Stimulated activated CD4-positive, alpha-beta T cell treated with anti-CD3 and anti-CD28 coated beads, TNF-alpha, amount 100 ng/mL, for 1 hour (primary cell): ENCODE measurements around the gene PECR.

Source experiments
- DNase-seq, 3 donors: peaks; one replicate each; pipeline ENCODE4 v3.0.0-alpha.2; 2020; ENCODE audit warnings: low read depth in 3 of 3, low spot score in 1 of 3

The PECR gene

GRCh38 chr2:216081487-216082116 is at the start of gene PECR, which contains the start of gene TMEM169:
PECR (minus strand) TSS chr2:216081809; CDS start chr2:216081741, 68 bp downstream.
TMEM169 (plus strand) TSS chr2:216081919; CDS start chr2:216095964, 14,045 bp downstream.
- DNase-seq: peak; percentile 27 to 64 (median 37)

GRCh38 chr2:216130346-216130971 is 48.9 kb upstream of the PECR start:
- no peak for DNase-seq

- DNase-seq: no peak
Measured at GRCh38 chr2:216126943-216127342, 45.3 kb upstream of the PECR start.

GRCh38 chr2:216121255-216121654 is 39.6 kb upstream of the PECR start:
- DNase-seq: no peak

- no peak for DNase-seq
Measured at GRCh38 chr2:216119986-216120385, 38.4 kb upstream of the PECR start.

- DNase-seq: no peak
Measured at GRCh38 chr2:216119146-216119545, 37.5 kb upstream of the PECR start.

- no peak for DNase-seq
Measured at GRCh38 chr2:216118474-216118873, 36.9 kb upstream of the PECR start.

- DNase-seq: no peak
Measured at GRCh38 chr2:216117561-216118340, 36.1 kb upstream of the PECR start.

- no peak for DNase-seq
Measured at GRCh38 chr2:216116418-216116817, 34.8 kb upstream of the PECR start.

- peak; percentile 94 to 97 (median 96) for DNase-seq
Measured at GRCh38 chr2:216114714-216115531, 33.3 kb upstream of the PECR start.

- no peak for DNase-seq
Measured at GRCh38 chr2:216114382-216114713, 32.7 kb upstream of the PECR start.

GRCh38 chr2:216113572-216113971 is 32.0 kb upstream of the PECR start:
- DNase-seq: no peak

- no peak for DNase-seq
Measured at GRCh38 chr2:216112926-216113325, 31.3 kb upstream of the PECR start.

GRCh38 chr2:216111122-216111521 is 29.5 kb upstream of the PECR start:
- no peak for DNase-seq

GRCh38 chr2:216110620-216111019 is 29.0 kb upstream of the PECR start:
- no peak for DNase-seq

- DNase-seq: no peak
Measured at GRCh38 chr2:216109962-216110614, 28.5 kb upstream of the PECR start.

- DNase-seq: peak; percentile 94 to 99 (median 97)
Measured at GRCh38 chr2:216108967-216109921, 27.6 kb upstream of the PECR start, which contains the start of gene XRCC5. XRCC5 (plus strand) TSS chr2:216109348; CDS start chr2:216109437, 89 bp downstream.

- no peak for DNase-seq
Measured at GRCh38 chr2:216108310-216108966, 26.8 kb upstream of the PECR start.

GRCh38 chr2:216107760-216108159 is 26.2 kb upstream of the PECR start:
- DNase-seq: no peak
